Transverse colon (tissue), 3 donors: ENCODE measurements around the gene IDH3G.

Source experiments
- EP300 ChIP-seq: sonication (generic); formaldehyde crosslinking; IDR thresholded peaks from one replicate; pipeline ENCODE4 v1.6.1; 2017; ENCODE audit warnings: antibody characterized with exemption, low read depth
- POLR2A ChIP-seq: fragments of 450-650 bp; IDR thresholded peaks from one replicate; pipeline ENCODE4 v1.6.1; 2016; ENCODE audit warnings: antibody characterized with exemption, mild to moderate bottlenecking, moderate library complexity
- TF ChIP-seq, protein P1 (sequence below), 5 experiments: fragments of 200-600 bp in 3 of 5; fragments of 450-650 bp in 2 of 5; sonication (generic) in 3 of 5; IDR thresholded peaks; 1 replicate in 2 of 5; 2 replicates in 3 of 5; pipeline ENCODE4 v1.5.1; 2016 to 2017; ENCODE audit warnings: antibody characterized with exemption in 5 of 5, inconsistent platforms in 3 of 5, mild to moderate bottlenecking in 2 of 5, moderate library complexity in 1 of 5

- TF ChIP-seq, protein P1, sequence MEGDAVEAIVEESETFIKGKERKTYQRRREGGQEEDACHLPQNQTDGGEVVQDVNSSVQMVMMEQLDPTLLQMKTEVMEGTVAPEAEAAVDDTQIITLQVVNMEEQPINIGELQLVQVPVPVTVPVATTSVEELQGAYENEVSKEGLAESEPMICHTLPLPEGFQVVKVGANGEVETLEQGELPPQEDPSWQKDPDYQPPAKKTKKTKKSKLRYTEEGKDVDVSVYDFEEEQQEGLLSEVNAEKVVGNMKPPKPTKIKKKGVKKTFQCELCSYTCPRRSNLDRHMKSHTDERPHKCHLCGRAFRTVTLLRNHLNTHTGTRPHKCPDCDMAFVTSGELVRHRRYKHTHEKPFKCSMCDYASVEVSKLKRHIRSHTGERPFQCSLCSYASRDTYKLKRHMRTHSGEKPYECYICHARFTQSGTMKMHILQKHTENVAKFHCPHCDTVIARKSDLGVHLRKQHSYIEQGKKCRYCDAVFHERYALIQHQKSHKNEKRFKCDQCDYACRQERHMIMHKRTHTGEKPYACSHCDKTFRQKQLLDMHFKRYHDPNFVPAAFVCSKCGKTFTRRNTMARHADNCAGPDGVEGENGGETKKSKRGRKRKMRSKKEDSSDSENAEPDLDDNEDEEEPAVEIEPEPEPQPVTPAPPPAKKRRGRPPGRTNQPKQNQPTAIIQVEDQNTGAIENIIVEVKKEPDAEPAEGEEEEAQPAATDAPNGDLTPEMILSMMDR (IDR thresholded peaks at IDR 0.05), result no peak
- TF ChIP-seq POLR2A, result no peak
- TF ChIP-seq EP300, result no peak
Measured at GRCh38 chrX:153736871-153737441, 57.2 kb downstream of the IDH3G start.
